ELR (cell line): ENCODE measurements around the gene ZNF800.

Source experiments
- DNase-seq: peaks from one replicate; pipeline ENCODE4 v3.0.0-alpha.2; 2015; ENCODE audit warnings: low read depth

ZNF800 gene

DNA sequence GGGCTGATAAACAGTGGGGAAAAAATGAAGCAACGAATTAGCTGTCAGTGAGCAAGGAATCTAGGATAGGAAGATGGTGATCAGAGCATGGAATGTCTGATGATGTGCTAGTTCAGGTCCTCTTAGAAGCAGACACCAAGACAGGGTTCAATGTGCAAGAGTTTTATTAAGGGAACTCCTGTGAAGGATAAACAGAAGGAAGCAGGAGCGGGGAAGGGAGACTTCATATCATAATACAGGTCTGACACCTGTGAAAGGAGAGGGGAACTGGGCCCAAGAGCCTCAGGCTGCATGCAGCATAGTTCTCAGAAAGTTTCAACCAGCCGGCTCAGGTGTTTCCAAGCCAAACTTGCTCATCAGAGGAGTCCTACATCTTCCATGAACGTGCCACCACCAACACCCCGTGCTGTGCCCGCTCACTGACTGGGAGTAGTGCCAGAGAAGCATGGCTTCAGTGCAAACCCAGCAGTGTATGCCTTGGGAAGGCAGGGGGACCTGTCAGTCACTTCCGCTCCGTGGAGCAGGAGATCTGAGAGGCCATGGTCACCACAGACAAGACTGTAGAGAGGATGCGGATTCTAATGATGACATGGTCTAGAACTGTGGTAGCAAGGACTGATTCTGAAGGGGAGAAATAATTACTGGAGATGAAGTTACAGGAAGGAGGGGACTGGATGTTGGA lies 45.8 kb downstream of the ZNF800 start:
- no peak for DNase-seq

GRCh38 chr7:127342596-127342995 lies 49.9 kb downstream of the ZNF800 start:
- no peak for DNase-seq

DNA sequence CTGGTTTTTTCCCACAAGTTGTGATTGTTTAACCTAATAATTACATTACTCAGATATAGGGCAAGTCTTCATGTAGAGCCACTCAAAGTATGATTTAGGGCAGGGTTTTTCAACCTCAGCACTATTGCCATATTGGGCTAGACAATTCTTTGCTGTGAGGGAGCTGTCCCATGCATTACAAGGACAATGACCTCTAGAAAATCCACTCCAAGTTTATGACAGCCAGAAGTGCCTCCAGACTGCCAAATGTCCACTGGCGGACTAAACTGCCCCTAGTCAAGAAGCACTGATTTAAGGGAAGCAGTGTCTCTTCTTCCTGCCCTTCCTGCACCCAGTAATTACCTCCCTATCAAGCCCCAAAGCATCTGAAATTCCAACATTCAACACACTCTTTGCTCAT lies 54.4 kb downstream of the ZNF800 start:
- DNase-seq: no peak

DNA sequence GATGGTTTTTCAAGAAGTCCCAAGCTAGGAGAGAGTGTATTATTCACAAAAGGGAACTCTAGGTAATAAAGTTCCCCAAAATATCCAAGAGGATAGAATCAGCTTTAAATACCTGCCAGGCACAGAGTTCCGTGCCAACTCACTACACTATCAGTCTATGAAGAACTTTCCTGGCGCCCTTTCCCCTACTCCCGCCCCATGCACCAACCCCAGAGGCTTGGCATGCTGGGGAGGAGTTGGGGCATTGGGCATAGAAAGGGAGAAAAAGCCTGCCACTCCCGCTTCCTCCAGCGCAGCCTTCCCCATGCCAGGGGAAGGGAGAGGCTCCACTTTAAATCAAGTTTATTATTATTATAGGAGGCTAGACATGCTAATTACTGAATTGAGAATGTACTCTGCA lies 54.9 kb downstream of the ZNF800 start:
- DNase-seq: no peak

GRCh38 chr7:127336458-127336857 lies 56.0 kb downstream of the ZNF800 start:
- no peak for DNase-seq

GRCh38 chr7:127332880-127333279 lies 59.6 kb downstream of the ZNF800 start:
- DNase-seq: no peak

DNA sequence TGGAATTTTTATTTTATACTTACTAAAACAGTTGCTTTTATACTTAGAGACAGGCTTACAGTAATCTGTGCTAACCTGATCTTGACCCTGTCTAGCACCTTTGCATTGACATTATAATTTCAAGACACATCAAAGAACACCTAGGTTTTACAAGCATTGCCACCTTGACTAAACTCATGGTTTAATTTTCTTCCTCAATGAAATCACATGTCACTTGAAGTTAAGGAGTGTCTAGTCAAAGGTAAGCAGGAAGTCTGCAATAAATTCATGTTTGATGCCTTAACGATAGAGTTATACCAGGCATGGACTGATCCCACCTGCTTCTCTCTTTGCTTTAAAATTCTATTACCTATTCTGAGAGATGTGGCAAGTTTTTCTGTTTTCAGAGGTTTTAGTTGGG lies 62.4 kb downstream of the ZNF800 start:
- DNase-seq: no peak

DNA sequence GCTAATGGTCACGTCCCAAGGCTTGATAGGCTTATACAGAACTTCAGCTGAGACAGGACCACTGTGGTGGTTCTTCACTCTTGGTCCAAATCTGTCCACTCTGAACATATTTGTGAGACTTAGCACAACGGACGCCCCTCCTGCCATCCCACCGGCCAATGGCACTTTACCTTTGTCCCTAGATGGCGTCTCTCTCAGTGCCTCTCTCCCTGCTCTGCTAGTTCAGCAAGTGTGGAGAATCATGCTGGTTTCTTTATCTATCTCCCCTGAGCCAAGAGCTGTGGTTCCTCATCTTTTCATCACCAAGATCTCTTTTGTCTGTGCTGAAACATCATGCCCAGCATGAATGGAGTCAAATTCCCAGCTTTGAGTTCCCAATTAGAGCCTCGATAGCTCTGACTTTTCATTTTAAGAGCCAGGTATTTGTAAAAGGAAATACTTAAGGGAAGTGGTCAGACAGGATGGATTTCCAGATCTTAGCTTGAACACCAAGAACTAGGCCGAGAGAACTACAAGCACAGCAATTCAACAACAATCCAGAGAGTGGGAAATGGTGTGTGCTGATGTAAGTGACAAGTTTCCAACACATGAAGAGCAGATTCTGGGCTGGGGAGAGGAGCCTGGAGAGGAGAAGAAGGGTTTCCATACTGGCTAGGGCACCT lies 69.5 kb downstream of the ZNF800 start:
- no peak for DNase-seq

DNA sequence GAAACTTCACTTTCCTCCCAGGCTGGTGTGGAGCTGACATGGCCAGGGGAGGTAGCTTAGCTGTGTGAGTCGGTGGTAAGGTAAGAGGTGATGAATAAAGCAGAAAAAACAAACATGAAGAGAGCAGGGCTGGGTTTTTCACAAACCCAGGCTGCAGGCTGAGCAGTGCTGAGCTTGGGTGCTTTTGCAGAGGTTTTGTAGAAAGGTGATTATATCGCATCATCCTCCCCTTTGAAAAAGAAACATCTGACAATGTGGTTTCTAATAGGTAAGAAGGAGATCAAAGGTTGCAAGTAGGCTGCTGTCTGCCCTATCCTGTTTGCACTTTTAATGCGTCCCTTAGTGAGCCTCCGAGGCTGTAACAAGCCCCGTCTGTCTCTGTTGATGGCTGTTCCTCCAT lies 70.2 kb downstream of the ZNF800 start:
- no peak for DNase-seq

DNA sequence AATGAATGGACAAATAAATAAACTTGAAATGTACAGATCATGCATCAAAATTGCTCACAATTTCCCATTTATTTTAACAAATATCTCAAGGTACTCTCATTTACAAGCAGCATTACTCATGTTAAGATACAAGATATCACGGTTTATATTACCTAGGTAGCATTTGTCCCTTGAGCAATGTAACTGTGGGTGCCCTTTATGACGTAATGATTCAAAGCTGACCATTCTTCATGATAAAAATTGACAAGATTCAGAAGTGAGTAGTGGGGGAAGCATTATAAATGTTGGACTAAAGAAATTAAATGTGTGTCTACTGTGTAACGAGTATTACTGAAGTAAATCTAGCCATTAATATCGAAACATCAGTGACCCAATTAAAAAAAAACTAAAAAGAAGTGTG lies 71.5 kb downstream of the ZNF800 start:
- DNase-seq: no peak
